GM18498 (cell line): ENCODE results near the gene SLC35F1.
A peak's percentile ranks its signal among the peaks of the same experiment; 100 is the strongest.

Experiments
- ATAC-seq: cut with Tn5 transposase; IDR thresholded peaks from one replicate; pipeline ENCODE4 v1.9.1; 2021; ENCODE audit warnings: mild to moderate bottlenecking, moderate library complexity; ENCODE audit not compliant: unreplicated experiment

The SLC35F1 gene

DNA sequence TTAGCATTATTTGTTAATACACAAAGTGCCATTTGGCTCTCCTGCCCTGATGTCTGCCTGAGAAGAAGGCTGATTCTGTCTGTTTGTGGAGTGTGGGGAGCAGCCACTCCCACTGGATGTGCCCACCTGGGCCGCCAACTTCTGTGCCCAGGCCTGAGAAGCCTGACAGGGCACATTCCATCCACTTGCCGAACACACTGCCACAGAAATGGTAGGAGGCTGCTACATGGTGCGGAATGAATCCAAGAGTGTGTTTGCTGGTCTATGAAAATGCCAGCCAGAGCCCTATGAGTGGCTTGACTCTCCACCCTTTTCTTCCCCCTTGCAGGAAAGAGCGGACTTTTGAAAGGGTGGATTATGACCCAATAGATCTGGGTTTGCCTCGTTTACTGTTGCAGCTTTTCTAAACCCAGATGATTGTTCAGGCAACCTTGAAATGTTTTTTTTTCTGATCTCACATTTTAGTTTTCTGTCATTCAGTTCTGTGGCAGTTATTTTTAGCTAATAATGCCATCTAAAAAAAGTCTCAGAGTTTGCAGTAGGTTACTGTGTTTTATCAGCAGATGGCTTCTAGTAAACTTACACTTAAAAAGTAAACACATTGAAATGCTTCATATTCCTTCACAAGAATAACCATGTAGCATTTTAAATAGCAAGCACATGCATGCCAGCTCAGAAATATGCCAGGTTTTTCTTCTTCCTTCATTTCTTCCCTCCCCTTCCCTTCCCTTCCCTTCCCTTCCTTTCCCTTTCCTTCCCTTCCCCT is 196.5 kb downstream of the SLC35F1 start:
- ATAC-seq: no peak

DNA sequence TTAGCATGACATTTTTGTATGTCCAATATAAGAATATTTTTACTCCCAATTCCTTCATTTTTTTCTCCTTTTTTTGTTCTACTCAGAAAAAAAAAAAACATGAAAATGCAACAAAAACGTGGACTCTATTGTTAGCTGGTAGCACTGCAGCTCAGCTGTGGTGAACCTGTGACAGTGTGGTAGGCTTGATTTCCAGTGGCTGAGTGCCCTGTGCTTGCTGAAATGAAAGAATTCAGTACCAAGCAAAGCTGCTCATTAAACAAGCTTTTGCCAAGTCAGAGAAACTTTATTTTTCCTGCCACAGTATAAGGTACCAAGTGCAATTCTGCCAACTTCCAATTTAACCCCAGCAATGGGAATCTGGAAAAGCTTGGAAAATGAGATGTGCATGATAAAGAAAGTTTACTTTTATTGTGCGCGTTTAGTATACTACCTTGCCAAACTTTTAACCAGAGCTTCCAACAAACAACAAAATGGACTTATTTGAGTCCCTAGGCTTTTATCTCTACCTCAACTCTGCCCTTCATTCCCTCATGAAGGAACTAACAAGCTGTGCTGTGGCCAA is 215.2 kb downstream of the SLC35F1 start:
- ATAC-seq: no peak

DNA sequence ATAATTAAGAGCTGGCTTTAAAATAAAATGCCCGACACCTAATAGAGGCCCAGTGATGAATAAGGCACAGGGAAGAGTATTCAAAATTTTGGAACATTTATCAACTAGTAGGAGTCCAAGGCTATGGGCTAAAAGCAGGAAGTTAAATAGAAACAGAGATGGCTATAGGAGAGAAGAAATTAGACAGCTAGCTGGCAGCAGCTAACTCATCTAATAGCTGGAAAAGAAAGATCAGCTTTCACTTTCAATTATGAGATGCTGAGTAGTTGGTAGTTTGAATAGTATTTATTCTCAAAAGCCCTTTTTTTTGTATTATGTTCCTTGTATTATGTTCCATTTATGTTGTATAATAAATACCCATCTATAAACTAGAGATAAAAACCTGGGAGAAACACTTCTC is 215.7 kb downstream of the SLC35F1 start:
- ATAC-seq: peak; percentile 69

DNA sequence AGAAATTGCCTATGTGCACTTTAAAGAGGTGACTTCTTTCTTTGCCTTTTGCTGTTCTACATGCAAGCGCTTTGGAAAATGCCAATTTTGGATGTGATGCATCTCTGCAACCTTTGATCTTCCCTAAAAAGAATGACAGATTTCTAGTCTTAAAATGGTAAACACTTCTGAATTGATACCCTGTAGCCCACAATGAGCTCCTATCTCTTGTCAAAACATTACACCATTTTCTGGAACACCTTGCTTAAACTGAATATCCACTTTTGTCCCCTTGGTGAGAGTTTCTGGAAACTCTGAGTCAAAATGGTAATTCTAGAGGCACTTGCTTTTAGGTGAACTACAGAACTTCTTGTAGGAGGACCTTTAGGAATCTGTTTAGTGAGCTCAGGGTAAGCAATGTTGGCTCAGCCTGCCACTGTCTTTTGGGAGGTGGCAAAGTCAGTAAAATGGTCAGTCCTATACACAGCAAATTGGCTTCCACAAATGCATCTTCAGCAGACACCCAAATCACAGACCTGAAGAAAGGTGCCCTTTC is 216.5 kb downstream of the SLC35F1 start:
- ATAC-seq: no peak

DNA sequence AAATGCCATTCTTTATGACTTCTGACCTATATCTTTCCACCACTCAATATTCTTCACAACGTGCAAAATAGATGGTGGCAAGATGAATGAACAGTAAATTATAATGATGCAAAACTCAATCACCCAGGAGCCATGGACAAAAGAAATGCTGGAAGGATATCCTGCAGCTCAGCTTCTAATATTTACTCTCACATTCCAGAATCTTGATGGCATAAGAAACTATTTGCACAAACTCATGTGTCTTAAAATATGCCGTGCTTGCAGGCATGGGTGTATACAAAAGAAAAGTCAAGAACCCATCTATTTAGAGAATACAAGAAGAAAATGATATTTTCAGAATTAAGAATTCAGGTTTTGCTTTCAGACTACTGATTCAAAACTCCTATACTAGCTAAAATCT is 217.8 kb downstream of the SLC35F1 start:
- ATAC-seq: no peak

DNA sequence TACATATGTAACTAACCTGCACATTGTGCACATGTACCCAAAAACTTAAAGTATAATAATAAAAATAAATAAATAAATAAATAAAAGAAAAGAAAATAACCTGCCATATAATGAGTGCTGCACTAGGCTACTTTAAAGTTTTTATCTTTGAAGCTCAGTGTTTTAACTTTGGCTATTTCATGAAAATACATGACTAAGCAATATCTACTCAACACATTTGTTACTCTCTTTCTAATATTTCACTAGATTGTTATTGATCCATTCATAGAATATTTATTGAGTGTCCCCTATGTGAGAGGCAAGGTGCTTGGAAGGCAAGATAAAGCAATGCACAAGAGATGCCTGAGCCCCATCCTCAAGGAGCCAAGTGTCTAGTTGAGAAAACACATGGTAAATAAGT is 221.7 kb downstream of the SLC35F1 start:
- ATAC-seq: no peak

DNA sequence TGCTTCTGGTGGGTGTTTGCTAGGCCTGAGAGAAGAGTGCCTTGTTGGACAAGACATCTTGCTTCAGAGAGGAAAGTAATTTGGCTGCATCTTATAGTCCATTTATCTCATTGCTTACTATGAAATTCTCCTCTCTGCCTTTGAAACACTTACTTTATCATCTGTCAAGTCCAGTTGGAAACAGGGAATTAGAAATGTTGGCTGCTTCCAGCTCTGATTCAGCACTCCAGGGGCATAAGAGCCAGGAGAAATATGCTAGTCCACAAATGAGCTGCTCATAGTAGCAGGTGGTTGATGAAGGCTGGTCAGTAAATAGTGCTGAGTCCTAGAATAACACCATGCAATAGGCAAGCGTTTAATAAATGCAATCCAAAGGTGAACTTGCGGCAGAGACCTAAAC is 227.1 kb downstream of the SLC35F1 start:
- no peak for ATAC-seq

DNA sequence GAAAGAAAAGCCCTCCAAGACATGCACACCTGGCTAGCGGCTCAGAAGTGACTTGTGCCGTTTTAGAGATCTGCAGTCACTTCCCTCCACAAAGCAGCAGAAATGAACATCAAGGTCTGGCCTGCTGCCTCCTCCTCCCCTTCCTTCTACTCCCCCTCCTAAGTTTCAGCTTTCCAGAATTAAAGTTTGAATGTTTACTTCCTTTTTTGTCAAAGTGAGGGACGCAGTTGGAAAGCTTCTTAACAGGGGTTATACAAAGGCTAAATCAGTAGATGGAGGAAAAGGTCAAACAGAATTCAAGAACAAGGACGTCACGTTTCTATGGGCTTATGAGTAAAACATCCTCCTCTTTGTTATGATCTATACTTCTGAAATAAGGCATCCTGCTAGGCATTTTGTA is 227.7 kb downstream of the SLC35F1 start:
- ATAC-seq: no peak

DNA sequence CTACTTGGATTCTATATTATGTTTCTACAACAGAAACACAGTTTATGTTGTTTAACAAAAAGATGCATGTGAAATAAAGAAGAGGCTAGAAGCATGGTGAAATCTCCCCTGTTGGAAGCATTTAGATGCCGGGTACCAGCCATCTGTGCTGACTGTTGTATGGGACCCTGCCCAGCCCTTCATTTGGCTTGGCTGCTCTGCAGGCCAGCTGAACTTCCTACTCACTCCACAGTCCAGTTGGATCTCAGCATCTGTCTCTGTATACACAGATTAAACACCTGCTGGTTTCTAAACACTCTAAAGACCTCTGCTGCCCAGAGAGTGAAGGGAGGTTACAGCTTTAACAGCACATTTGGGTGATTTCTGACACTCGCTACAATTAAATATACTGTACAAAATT is 228.3 kb downstream of the SLC35F1 start:
- ATAC-seq: no peak

DNA sequence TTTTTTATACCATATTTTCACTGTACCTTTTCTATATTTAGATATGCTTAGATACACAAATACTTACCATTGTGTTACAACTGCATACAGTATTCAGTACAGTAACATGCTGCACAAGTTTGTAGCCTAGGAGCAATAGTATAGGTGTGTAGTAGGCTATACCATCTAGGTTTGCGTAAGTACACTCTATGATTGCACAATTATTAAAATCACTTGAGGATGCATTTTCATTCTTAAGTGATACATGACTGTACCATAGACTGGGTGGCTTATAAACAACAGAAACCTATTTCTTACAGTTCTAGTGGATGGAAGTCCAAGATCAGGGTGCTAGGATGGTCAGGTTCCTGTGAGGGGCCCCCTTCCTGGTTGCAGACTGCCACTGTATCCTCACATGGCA is 234.1 kb downstream of the SLC35F1 start:
- ATAC-seq: no peak

DNA sequence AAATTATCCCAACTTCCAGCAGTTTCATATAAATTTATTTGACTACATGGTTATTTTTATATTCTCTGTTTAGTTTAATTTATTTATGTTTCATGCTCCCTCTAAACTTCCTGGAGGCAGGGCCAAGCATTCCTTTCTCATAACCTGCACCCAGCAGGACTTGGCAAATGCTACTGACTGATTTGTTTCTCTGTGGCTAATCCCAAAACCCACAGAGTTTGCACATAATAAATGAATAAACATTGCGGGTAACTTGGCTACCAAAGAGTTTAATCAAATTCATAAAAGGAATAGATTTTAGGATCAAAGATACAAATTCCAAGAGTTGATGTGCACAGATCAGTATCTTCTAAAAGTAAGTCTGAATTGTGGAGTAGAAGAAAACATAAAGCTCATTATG is 239.5 kb downstream of the SLC35F1 start:
- no peak for ATAC-seq

DNA sequence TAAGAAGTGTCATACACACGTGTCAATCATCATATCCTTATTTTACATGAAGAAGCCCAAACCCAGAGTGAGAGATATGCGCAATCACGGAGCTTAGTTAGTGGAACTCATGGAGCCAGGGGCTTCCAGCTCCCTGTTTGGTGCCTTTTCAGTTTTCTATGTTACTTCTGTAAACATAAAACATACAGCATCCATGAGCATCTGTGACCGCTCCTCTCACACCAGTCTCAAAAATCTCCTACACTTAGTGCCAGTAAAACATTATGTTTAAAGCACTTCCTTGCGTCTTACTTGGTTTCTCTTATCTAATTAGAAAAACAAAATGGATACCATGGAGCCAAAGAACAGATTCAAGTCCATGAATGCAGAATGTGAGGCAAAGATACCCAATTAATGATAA is 240.4 kb downstream of the SLC35F1 start:
- ATAC-seq: no peak

DNA sequence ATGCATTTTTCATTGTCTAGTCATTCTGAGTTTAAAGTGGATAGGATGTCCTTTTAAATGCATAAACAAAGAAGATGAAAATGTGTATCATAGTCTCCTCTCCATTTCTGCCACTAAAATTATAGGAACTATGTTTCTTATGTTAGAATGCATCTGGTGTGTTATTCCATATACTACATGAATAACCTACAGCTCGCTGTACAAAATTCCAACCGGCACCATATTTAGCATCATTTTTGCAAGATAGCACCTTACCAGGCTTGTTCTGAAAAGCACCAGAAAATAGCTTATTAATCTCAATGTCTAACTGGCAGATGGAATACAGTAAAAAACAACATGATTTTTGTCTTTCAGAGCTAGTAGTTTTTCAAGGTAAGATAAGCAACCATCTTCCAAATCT is 241.5 kb downstream of the SLC35F1 start:
- ATAC-seq: no peak

DNA sequence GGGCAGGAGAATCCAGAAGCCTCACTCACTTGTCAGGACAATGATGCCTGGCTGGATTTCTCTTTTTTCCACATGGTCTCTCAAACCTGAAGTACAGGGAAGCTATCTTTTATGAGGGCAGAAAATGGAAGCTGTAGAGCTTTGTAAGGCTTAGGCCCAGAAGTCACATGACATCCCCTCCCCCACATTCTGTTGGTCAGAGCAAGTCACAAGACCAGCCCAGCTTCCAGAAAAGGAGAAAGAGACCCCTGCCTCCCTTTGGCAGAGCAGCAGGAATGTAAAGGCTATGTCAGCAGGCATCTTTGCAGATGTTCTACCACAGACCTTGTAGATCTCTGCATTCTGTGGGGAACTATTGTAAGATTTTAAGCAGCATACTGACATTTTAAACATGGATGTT is 245.5 kb downstream of the SLC35F1 start:
- no peak for ATAC-seq

DNA sequence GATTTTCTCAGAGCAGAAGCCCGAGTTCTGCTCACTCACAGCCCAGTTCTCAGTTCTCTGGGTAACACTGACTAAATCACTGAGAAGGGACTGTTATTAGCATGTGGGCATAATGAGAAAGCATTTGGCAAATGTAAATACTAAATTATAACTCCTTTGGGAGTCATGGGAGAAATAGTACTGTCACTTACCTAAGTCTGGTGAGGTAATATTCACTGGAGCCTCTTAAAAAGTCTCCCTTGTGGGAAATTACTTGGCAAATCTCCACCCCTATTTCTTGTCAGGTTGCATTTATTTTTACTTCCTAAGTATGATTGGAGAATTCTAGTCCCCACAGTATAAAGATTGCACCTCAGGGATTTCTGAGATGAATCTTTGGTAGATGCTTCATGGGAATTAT is 254.3 kb downstream of the SLC35F1 start:
- ATAC-seq: no peak

DNA sequence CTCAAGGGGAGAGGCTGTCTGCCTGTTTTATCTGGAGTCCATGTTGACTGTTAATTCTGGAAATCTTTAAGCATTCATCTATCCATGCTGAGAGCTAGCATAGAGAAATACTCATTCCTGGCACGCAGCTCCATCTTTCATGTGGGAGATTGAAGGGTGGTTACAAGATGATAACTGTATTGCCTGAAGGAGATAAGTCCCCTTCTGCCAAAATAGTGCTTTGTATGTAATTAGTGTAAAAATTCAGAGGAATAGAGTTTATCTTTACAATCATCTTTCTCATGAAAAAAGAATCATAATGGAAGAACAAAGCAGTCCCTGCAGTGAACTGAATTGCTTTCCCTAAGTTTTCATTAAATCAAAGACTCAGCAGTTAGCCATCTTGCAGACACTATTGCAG is 256.5 kb downstream of the SLC35F1 start:
- no peak for ATAC-seq

DNA sequence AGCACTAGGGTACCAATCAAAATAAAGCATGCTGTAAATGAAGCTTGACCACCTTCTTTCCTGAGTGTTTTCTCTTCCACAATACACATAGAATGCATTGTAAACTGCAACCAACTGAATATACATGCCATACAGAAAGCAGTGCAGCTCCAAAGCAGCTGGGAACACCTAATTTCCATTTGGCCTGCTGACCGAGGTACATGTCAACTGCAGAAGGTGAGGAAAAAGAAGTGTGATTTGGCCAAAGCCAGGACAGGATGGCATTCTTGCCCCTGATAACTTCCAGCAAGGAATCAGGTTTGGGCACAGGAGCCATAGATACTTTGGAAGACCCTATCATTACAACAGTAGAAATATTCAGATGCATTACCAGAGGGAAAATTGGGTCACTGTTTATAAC is 258.4 kb downstream of the SLC35F1 start:
- no peak for ATAC-seq

DNA sequence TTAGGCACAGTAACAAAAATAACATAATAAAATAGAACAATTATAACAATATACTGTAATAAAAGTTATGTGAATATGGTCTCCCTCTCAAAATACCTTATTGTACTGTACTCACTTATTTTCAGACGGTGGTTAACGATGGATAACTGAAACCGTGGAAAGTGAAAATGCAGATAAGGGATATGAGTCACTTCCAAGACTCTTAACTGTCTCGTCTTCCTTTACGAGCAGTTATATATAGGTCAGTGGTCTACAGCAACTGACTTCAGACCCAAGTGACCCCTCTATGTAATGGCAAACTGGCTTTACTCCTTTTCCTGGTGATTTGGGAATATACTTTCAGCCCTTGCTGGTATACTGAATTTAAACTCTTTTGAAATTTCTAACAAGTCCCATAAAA is 261.4 kb downstream of the SLC35F1 start:
- ATAC-seq: no peak

DNA sequence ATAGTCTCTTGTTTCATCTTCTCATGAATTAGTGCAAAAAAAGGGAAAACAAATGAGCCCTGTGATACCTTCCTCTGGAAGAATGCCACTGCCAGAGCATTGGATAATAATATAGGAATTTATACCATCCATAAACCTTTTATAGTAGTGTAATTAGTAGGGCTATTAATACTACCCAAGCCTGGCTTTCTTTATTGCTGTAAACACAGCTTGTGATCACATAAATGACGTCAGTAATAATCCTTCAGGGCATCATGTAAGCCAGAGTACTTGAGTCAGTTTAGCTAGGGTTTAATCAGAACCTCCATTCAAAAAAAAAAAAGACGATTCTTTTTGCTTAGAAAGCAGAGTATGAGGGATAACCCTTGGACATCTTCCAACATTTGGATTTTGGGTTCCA is 264.8 kb downstream of the SLC35F1 start:
- ATAC-seq: no peak

DNA sequence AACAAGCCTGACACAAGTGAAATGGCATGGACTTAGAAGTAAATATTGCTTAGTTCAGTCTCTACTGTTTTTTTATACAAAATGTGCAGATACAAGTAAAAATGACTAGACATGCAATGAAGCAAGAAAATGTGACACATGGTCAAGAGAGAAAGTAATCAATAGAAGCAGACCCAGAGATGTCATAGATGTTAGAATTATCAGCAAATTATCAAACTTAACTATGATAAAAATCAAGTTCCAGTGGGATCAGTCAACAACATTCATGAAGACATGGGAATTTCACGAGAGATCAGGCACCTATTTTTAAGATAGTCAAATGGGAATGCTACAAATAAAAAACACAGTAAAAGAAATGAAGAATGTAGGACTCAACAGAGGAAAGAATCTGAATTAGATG is 267.0 kb downstream of the SLC35F1 start:
- ATAC-seq: no peak

DNA sequence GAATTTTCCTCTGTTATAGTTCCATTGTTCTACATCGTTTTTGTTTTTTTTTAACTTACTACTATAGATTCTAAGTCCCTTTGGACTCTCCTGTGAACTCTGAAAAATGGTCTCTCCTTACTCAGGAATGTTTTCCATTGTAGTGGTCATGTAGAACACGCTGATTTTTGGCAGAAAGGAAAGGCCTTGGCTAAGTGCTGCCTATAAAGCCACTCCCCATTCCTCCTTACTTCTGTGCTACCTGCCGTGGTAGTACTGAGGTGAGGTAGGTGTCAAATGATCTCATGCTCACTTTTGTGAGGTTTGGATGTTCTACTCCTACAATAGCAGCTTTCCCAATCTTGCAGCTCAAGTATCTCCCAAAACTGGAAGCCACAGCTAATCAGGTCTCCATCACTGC is 270.7 kb downstream of the SLC35F1 start:
- ATAC-seq: no peak

DNA sequence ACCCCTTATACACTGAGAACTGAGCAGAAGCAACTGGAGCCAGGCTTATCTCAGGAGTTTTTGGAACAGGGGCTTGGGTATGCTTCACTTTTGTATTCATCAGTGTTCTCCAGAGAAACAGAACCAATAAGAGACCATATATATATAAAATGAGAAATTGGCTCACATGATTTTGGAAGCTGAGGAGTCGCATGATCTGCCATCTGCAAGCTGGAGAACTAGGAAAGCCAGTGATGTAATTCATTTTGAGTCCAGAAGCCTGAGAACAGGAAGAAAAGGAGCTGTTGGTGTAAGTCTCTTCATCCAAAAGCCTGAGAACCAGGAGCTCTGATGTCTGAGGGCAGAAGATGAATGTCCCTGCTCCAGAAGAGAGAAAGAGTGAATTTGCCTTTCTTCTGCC is 272.0 kb downstream of the SLC35F1 start:
- ATAC-seq: no peak
